ENCODE data around the gene PRPF38B. TPM values are rescaled to one million over a fixed set of nuclear protein-coding genes. Genes with fewer than 3 reads are reported as not detected.

PRPF38B gene, protein sequence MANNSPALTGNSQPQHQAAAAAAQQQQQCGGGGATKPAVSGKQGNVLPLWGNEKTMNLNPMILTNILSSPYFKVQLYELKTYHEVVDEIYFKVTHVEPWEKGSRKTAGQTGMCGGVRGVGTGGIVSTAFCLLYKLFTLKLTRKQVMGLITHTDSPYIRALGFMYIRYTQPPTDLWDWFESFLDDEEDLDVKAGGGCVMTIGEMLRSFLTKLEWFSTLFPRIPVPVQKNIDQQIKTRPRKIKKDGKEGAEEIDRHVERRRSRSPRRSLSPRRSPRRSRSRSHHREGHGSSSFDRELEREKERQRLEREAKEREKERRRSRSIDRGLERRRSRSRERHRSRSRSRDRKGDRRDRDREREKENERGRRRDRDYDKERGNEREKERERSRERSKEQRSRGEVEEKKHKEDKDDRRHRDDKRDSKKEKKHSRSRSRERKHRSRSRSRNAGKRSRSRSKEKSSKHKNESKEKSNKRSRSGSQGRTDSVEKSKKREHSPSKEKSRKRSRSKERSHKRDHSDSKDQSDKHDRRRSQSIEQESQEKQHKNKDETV
- total RNA-seq = 100 to 1,000 TPM; 124 to 126 TPM
- 10 to 100 TPM; 11.9 to 35.8 TPM for polyA plus RNA-seq

DNA sequence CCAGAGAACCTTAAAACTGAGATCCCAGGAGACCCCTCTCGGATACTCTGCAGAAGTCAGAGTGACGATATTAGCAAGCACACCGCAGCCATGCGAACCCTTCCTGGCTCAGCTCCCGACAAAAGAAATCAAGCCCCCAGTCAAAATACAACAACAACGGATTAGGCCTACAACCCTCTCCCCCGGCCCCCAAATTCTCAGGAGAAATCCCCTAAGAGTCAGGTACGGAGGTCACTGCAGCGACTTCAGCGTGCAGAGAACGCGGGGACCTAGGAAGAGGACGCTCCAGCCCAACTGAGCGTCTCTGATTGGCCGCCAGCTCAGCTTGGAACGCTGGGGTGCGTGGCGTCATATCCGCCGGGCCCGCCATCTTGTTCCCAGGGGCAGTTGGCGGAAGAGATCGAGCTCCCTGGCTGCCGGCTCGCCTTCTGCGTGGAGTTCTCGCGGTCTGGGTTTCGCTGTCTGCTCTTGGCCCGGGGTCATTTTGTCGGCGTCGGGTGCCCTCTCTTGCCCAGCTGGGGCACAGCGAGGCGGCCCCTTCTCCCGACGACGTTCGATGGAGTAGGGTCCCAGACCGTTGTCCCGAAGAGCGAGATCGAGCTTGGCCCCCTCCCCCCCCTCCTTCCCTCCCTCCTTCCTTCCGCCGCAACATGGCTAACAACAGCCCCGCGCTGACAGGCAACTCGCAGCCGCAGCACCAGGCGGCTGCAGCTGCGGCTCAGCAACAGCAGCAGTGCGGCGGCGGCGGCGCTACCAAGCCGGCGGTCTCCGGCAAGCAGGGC lies at the start of gene PRPF38B:
TSS of gene PRPF38B (plus strand) at position 369 of the 782 bp plus-strand sequence. CDS start at position 651, 282 bp downstream.
- peak within 1 kb of the TSS; percentile 96 to 99 (median 98) for H3K27ac Mint-ChIP-seq
- H3K27ac ChIP-seq (ENCODE audit: low read depth, low read length) = peak within 1 kb of the TSS; percentile 98
- H3K9me3 Mint-ChIP-seq = peaks cover 0 to 2% (median 0%) of the 10 kb centered on the region in 8 donors
- H3K36me3 ChIP-seq (ENCODE audit: insufficient read depth, low read length) = peaks cover 19% of the 10 kb centered on the region
- ChIA-PET CTCF (ENCODE audit: partially characterized antibody) (interaction anchor here (0.6 to 5.6 kb wide), 30 partner anchors 10 to 408 kb away, joined by 3 to 138 read pairs (median 5); partner anchors contain the start of genes EEIG2, FNDC7 and HENMT1), POLR2A (ENCODE audit: partially characterized antibody) (interaction anchor here (0.5 to 5.6 kb wide), 57 partner anchors 8 to 1647 kb away, joined by 3 to 445 read pairs (median 4); partner anchors contain the start of genes CLCC1, EEIG2, ELAPOR1 and FNDC7)
- H3K4me1 Mint-ChIP-seq = peaks cover 20 to 66% (median 36%) of the 10 kb centered on the region in 4 donors
- H3K4me3 Mint-ChIP-seq = peak within 1 kb of the TSS; percentile 90 to 97 (median 94)
- H3K27me3 Mint-ChIP-seq = no peaks in the 10 kb centered on the region
- peak within 1 kb of the TSS; percentile 68 to 94 for H3K4me3 ChIP-seq (ENCODE audit: low read length in 2 of 2)
- no peaks in the 10 kb centered on the region for H3K9me3 ChIP-seq (ENCODE audit: control insufficient read depth in 1 of 2, low read length in 2 of 2)
- DNase-seq = peak; percentile 92 to 96 (median 93)
- peaks cover 20 to 41% of the 10 kb centered on the region in 2 donors for H3K36me3 Mint-ChIP-seq
- H3K4me1 ChIP-seq (ENCODE audit: insufficient read depth, low read length) = peaks cover 50% of the 10 kb centered on the region
- intact Hi-C loops (cut with micrococcal nuclease) = loop anchor here (1.0 to 5.0 kb wide), 13 partner anchors 12 to 420 kb away; partner anchors contain the start of genes EEIG2, HENMT1 and STXBP3
- no peaks in the 10 kb centered on the region for H3K27me3 ChIP-seq (ENCODE audit: insufficient read depth, low read length)

DNA sequence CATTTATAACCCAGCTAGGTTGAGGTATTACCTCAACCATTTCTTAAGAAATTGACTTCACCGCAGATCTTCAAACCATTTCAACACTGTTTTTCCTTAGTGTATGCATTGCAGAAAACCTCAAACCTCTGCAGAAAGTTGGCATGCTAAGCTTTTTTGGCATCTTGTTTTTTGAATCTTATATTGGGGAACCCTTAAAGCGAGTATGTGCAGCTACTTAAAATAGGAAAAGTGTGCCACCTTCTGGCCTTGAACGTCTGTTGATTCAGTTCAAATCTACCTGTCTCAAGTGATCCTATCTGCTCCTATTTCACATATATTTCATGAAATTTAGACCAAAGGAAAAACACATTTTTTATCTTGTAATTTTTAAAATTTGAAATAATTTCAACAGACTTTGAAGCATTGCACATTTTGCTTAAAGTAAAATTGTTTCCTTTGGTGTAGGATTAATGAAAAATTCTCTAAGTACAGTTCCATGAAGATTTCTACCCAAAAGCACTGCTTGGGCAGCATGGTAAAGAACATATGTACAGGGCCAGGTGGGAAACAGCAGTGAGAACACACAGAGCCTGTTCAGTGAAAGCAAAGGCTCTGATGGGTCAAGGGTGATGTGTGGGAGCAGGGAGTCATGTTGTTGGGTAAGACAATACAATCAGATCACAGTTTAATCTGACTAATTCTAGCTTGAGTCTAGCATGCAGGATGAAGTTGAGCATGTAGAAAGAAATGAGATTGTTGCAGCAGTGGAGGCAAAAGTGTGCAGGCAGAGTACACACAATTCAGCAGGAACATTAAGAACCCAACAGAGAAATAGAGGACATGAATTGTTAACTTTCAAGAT lies 48.4 kb upstream of the PRPF38B start:
- peak; percentile 57 to 73 (median 69) for DNase-seq
- peaks cover 59 to 76% (median 68%) of the 10 kb centered on the region in 4 donors for H3K4me1 Mint-ChIP-seq
- peaks cover 0 to 4% of the 10 kb centered on the region in 2 donors for H3K9me3 ChIP-seq (ENCODE audit: control insufficient read depth in 1 of 2, low read length in 2 of 2)
- no peaks in the 10 kb centered on the region for H3K27me3 Mint-ChIP-seq
- H3K27ac ChIP-seq (ENCODE audit: low read depth, low read length) = peak overlapping the region; percentile 57
- H3K27ac Mint-ChIP-seq = peak overlapping the region; percentile 91 to 99 (median 98)
- CTCF ChIA-PET (ENCODE audit: partially characterized antibody) = interaction anchor here (0.7 to 5.6 kb wide), 34 partner anchors 9 to 431 kb away, joined by 3 to 153 read pairs (median 4); partner anchors contain the start of genes EEIG2, HENMT1 and PRPF38B
- no peaks in the 10 kb centered on the region for H3K27me3 ChIP-seq (ENCODE audit: insufficient read depth, low read length)
- POLR2A ChIA-PET (ENCODE audit: partially characterized antibody) = interaction anchor here (0.8 to 10.7 kb wide), 14 partner anchors 9 to 443 kb away, joined by 3 to 536 read pairs (median 10); partner anchors contain the start of genes EEIG2, HENMT1, PRPF38B and SLC25A24
- H3K36me3 Mint-ChIP-seq = peaks cover 22 to 24% of the 10 kb centered on the region in 2 donors
- no peaks in the 10 kb centered on the region for H3K36me3 ChIP-seq (ENCODE audit: insufficient read depth, low read length)
- no peak overlapping the region for H3K4me3 ChIP-seq (ENCODE audit: low read length in 2 of 2)
- H3K4me3 Mint-ChIP-seq = peak overlapping the region in 7 of 8 donors; percentile 4 to 52 (median 17)
- intact Hi-C loops (cut with micrococcal nuclease) = loop anchor here (1.0 to 10.0 kb wide), 4 partner anchors 82 to 859 kb away; no protein-coding TSS in a partner anchor
- peaks cover 0 to 13% (median 7%) of the 10 kb centered on the region in 8 donors for H3K9me3 Mint-ChIP-seq
- H3K4me1 ChIP-seq (ENCODE audit: insufficient read depth, low read length) = peaks cover 64% of the 10 kb centered on the region

DNA sequence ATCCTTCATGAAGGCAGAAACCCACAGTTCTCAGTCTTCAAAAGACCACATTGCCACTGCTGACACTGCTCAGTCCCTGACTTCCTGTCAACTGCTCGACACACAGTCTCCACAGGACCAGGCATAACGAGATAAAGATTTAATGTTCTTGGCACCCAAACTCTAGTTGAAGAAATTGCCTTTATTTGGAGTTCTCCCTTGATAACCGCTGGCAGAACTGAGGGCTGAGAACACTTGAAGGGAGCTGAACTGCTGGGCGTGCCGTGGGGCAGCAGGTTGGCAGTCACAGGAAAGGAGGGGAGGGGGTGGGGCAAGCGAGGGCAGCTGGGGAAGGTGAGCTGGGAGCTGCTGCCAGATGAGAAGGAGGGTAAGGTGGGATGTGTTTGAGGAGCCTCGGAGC lies 47.1 kb upstream of the PRPF38B start:
- Histone ChIP-seq H3K36me3 (ENCODE audit: insufficient read depth, low read length) (no peaks in the 10 kb centered on the region), H3K4me3 (ENCODE audit: low read length in 2 of 2) (peak overlapping the region; percentile 4 to 39), H3K27me3 (ENCODE audit: insufficient read depth, low read length) (no peaks in the 10 kb centered on the region), H3K4me1 (ENCODE audit: insufficient read depth, low read length) (peaks cover 59% of the 10 kb centered on the region), H3K9me3 (ENCODE audit: control insufficient read depth in 1 of 2, low read length in 2 of 2) (peaks cover 0 to 4% of the 10 kb centered on the region in 2 donors), H3K27ac (ENCODE audit: low read depth, low read length) (peak overlapping the region; percentile 57)
- H3K36me3 Mint-ChIP-seq = peaks cover 26 to 32% of the 10 kb centered on the region in 2 donors
- CTCF ChIA-PET (ENCODE audit: partially characterized antibody) = interaction anchor here (0.7 to 5.6 kb wide), 15 partner anchors 10 to 444 kb away, joined by 3 to 153 read pairs (median 4); partner anchors contain the start of genes EEIG2, HENMT1, PRPF38B and SLC25A24
- H3K4me3 Mint-ChIP-seq = peak overlapping the region; percentile 78 to 88 (median 81)
- intact Hi-C loops (cut with micrococcal nuclease) = loop anchor here (5.0 to 10.0 kb wide), 3 partner anchors 443 to 860 kb away; partner anchors contain the start of genes ELAPOR1 and SLC25A24
- H3K4me1 Mint-ChIP-seq = peaks cover 58 to 71% (median 63%) of the 10 kb centered on the region in 4 donors
- H3K27me3 Mint-ChIP-seq = no peaks in the 10 kb centered on the region
- H3K27ac Mint-ChIP-seq = peak overlapping the region; percentile 96 to 99 (median 99)
- DNase-seq = peak; percentile 59 to 73 (median 67)
- peaks cover 0 to 16% (median 7%) of the 10 kb centered on the region in 8 donors for H3K9me3 Mint-ChIP-seq
- POLR2A ChIA-PET (ENCODE audit: partially characterized antibody) = interaction anchor here (0.8 to 10.7 kb wide), 16 partner anchors 11 to 568 kb away, joined by 3 to 536 read pairs (median 6); partner anchors contain the start of genes EEIG2, HENMT1, PRPF38B and SLC25A24

- H3K9me3 Mint-ChIP-seq = peaks cover 0 to 16% (median 7%) of the 10 kb centered on the region in 8 donors
- Histone ChIP-seq H3K4me3 (ENCODE audit: low read length in 2 of 2) (peak overlapping the region; percentile 4 to 39), H3K27ac (ENCODE audit: low read depth, low read length) (peak overlapping the region; percentile 57), H3K9me3 (ENCODE audit: control insufficient read depth in 1 of 2, low read length in 2 of 2) (peaks cover 0 to 4% of the 10 kb centered on the region in 2 donors), H3K36me3 (ENCODE audit: insufficient read depth, low read length) (no peaks in the 10 kb centered on the region), H3K4me1 (ENCODE audit: insufficient read depth, low read length) (peaks cover 56% of the 10 kb centered on the region), H3K27me3 (ENCODE audit: insufficient read depth, low read length) (no peaks in the 10 kb centered on the region)
- peak overlapping the region; percentile 96 to 99 (median 99) for H3K27ac Mint-ChIP-seq
- POLR2A ChIA-PET (ENCODE audit: partially characterized antibody) = interaction anchor here (0.9 to 10.7 kb wide), 22 partner anchors 10 to 567 kb away, joined by 3 to 536 read pairs (median 8); partner anchors contain the start of genes EEIG2, ELAPOR1, HENMT1 and PRPF38B
- intact Hi-C loops (cut with micrococcal nuclease) = loop anchor here (1.0 to 10.0 kb wide), 6 partner anchors 47 to 861 kb away; partner anchors contain the start of genes ELAPOR1, PRPF38B, SLC25A24 and STXBP3
- no peaks in the 10 kb centered on the region for H3K27me3 Mint-ChIP-seq
- peak overlapping the region; percentile 62 to 88 (median 80) for H3K4me3 Mint-ChIP-seq
- DNase-seq = peak in 2 of 5 donors; percentile 3 to 45
- H3K4me1 Mint-ChIP-seq = peaks cover 52 to 65% (median 58%) of the 10 kb centered on the region in 4 donors
- CTCF ChIA-PET (ENCODE audit: partially characterized antibody) = interaction anchor here (0.7 to 5.6 kb wide), 12 partner anchors 9 to 445 kb away, joined by 3 to 153 read pairs (median 7); partner anchors contain the start of genes EEIG2, HENMT1, PRPF38B and SLC25A24
- H3K36me3 Mint-ChIP-seq = peaks cover 31 to 36% of the 10 kb centered on the region in 2 donors
These were observed 46.4 kb upstream of the PRPF38B start for GRCh38 chr1:108645564-108646184.

DNA sequence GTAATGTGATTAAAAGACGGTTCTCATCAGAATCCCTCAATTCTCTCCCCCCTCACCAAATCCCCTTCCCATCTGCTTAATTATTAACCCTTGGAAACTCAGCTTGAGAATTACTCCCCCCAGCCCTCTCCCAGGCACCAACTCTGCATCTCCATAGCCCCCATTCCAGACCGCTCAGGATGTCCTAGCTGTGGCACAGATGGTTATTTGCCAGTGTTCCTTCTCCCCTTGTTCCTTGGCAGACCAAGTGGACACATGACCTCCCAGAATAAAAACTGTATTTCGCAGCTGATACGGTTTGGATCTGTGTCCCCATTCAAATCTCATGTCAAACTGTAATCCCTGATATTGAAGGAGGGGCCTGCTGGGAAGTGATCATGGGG lies 45.9 kb upstream of the PRPF38B start:
- Mint-ChIP-seq H3K9me3 (peaks cover 0 to 16% (median 7%) of the 10 kb centered on the region in 8 donors), H3K27ac (peak overlapping the region; percentile 96 to 99 (median 99)), H3K4me3 (peak overlapping the region; percentile 62 to 88 (median 80)), H3K4me1 (peaks cover 52 to 65% (median 58%) of the 10 kb centered on the region in 4 donors), H3K27me3 (no peaks in the 10 kb centered on the region), H3K36me3 (peaks cover 37 to 42% of the 10 kb centered on the region in 2 donors)
- POLR2A ChIA-PET (ENCODE audit: partially characterized antibody) = interaction anchor here (0.9 to 10.7 kb wide), 25 partner anchors 10 to 1693 kb away, joined by 3 to 536 read pairs (median 5); partner anchors contain the start of genes EEIG2, ELAPOR1, HENMT1 and PRPF38B
- Histone ChIP-seq H3K27ac (ENCODE audit: low read depth, low read length) (peak overlapping the region; percentile 57), H3K27me3 (ENCODE audit: insufficient read depth, low read length) (no peaks in the 10 kb centered on the region), H3K4me1 (ENCODE audit: insufficient read depth, low read length) (peaks cover 56% of the 10 kb centered on the region), H3K4me3 (ENCODE audit: low read length in 2 of 2) (peak overlapping the region in 1 of 2 donors; percentile 26), H3K9me3 (ENCODE audit: control insufficient read depth in 1 of 2, low read length in 2 of 2) (peaks cover 0 to 4% of the 10 kb centered on the region in 2 donors), H3K36me3 (ENCODE audit: insufficient read depth, low read length) (no peaks in the 10 kb centered on the region)
- DNase-seq = no peak
- intact Hi-C loops (cut with micrococcal nuclease) = loop anchor here (1.0 to 10.0 kb wide), 6 partner anchors 46 to 861 kb away; partner anchors contain the start of genes ELAPOR1, PRPF38B, SLC25A24 and STXBP3
- CTCF ChIA-PET (ENCODE audit: partially characterized antibody) = interaction anchor here (0.7 to 5.6 kb wide), 9 partner anchors 14 to 150 kb away, joined by 3 to 153 read pairs (median 38); partner anchors contain the start of genes EEIG2, HENMT1 and PRPF38B

Measured in CD4-positive, alpha-beta memory T cell (primary cell).